H9 (cell line): Measurements from ENCODE around the gene FBXO22. TPM values are rescaled to one million over a fixed set of nuclear protein-coding genes. Genes with fewer than 3 reads are reported as not detected.

Source experiments
- DNase-seq: peaks from one replicate; pipeline ENCODE4 v3.0.0-alpha.2; 2017
- H2AFZ ChIP-seq: one replicate; pipeline ENCODE4 v1.6.1; 2013; ENCODE audit warnings: mild to moderate bottlenecking, low read length, control low read depth, moderate library complexity
- H2AK5ac ChIP-seq: 2 replicates; pipeline ENCODE4 v1.6.1; 2013; ENCODE audit warnings: low read length, control low read depth, mixed read lengths; ENCODE audit not compliant: insufficient read length
- H2BK120ac ChIP-seq: one replicate; pipeline ENCODE4 v1.6.1; 2013; ENCODE audit warnings: low read depth, mild to moderate bottlenecking, low read length, control low read depth, inconsistent platforms; ENCODE audit not compliant: poor library complexity, severe bottlenecking
- H2BK12ac ChIP-seq: 2 replicates; pipeline ENCODE4 v1.6.1; 2013; ENCODE audit warnings: low read length, control low read depth, mixed read lengths, low read depth; ENCODE audit not compliant: insufficient read length
- H2BK15ac ChIP-seq: 2 replicates; pipeline ENCODE4 v1.6.1; 2013; ENCODE audit warnings: low read depth, low read length, control low read depth
- H2BK20ac ChIP-seq: one replicate; pipeline ENCODE4 v1.6.1; 2013; ENCODE audit warnings: low read depth, mild to moderate bottlenecking, low read length, control low read depth, inconsistent platforms; ENCODE audit not compliant: poor library complexity, severe bottlenecking
- H2BK5ac ChIP-seq: 2 replicates; pipeline ENCODE4 v1.6.1; 2013; ENCODE audit warnings: low read length, control low read depth, mixed read lengths; ENCODE audit not compliant: insufficient read length
- H3K14ac ChIP-seq: 2 replicates; pipeline ENCODE4 v1.6.1; 2013; ENCODE audit warnings: low read length, control low read depth; ENCODE audit not compliant: insufficient read depth
- H3K18ac ChIP-seq: 2 replicates; pipeline ENCODE4 v1.6.1; 2013; ENCODE audit warnings: low read depth, mild to moderate bottlenecking, mixed read lengths, low read length, control low read depth; ENCODE audit not compliant: insufficient read length
- H3K23ac ChIP-seq: 2 replicates; pipeline ENCODE4 v1.6.1; 2013; ENCODE audit warnings: low read length, control low read depth, mixed read lengths, low read depth; ENCODE audit not compliant: insufficient read length
- H3K23me2 ChIP-seq: 2 replicates; pipeline ENCODE4 v1.6.1; 2013; ENCODE audit warnings: low read depth, mild to moderate bottlenecking, mixed read lengths, low read length, control low read depth; ENCODE audit not compliant: insufficient read length, poor library complexity, severe bottlenecking
- H3K27ac ChIP-seq: 2 replicates; pipeline ENCODE4 v1.5.1; 2013; ENCODE audit warnings: low read length, control low read depth, mixed read lengths, low read depth; ENCODE audit not compliant: insufficient read length
- H3K27me3 ChIP-seq: 2 replicates; pipeline ENCODE4 v1.6.1; 2013; ENCODE audit warnings: low read length, control low read depth, inconsistent platforms; ENCODE audit not compliant: insufficient read depth
- H3K4ac ChIP-seq: 2 replicates; pipeline ENCODE4 v1.6.1; 2013; ENCODE audit warnings: low read depth, mild to moderate bottlenecking, control low read depth, inconsistent platforms, low read length, moderate library complexity
- H3K4me1 ChIP-seq: 2 replicates; pipeline ENCODE4 v1.6.1; 2013; ENCODE audit warnings: low read length, control low read depth, inconsistent platforms; ENCODE audit not compliant: insufficient read depth
- H3K4me2 ChIP-seq: 2 replicates; pipeline ENCODE4 v1.6.1; 2013; ENCODE audit warnings: low read length, control low read depth, mixed read lengths; ENCODE audit not compliant: insufficient read length, insufficient read depth
- H3K56ac ChIP-seq: 2 replicates; pipeline ENCODE4 v1.6.1; 2013; ENCODE audit warnings: low read depth, mild to moderate bottlenecking, mixed read lengths, low read length, control low read depth; ENCODE audit not compliant: insufficient read length
- H3K79me1 ChIP-seq: 2 replicates; pipeline ENCODE4 v1.6.1; 2013; ENCODE audit warnings: low read depth, mild to moderate bottlenecking, moderate library complexity, low read length, control low read depth, inconsistent platforms; ENCODE audit not compliant: insufficient read depth, poor library complexity, severe bottlenecking
- H3K79me2 ChIP-seq: 2 replicates; pipeline ENCODE4 v1.6.1; 2013; ENCODE audit warnings: low read length, control low read depth, inconsistent platforms; ENCODE audit not compliant: insufficient read depth
- H3K9ac ChIP-seq: 2 replicates; pipeline ENCODE4 v1.6.1; 2013; ENCODE audit warnings: low read length, control low read depth, mixed read lengths; ENCODE audit not compliant: insufficient read length; ENCODE audit errors: extremely low read depth
- H3K9me3 ChIP-seq: one replicate; pipeline ENCODE4 v1.6.1; 2013; ENCODE audit warnings: low read depth, low read length, inconsistent platforms; ENCODE audit not compliant: control insufficient read depth
- H3T11ph ChIP-seq: one replicate; pipeline ENCODE4 v1.6.1; 2013; ENCODE audit warnings: mild to moderate bottlenecking, low read length, control low read depth, inconsistent platforms
- H4K20me1 ChIP-seq: one replicate; pipeline ENCODE4 v1.6.1; 2013; ENCODE audit not compliant: control insufficient read depth, insufficient read length, insufficient read depth
- H4K5ac ChIP-seq: 2 replicates; pipeline ENCODE4 v1.6.1; 2013; ENCODE audit warnings: low read depth, mild to moderate bottlenecking, mixed read lengths, low read length, control low read depth; ENCODE audit not compliant: insufficient read length
- H4K8ac ChIP-seq: replicated peaks from 2 replicates; pipeline ENCODE4 v1.6.1; 2013; ENCODE audit warnings: low read length, control low read depth, mixed read lengths, low read depth; ENCODE audit not compliant: insufficient read length
- H4K91ac ChIP-seq: 2 replicates; pipeline ENCODE4 v1.6.1; 2013; ENCODE audit warnings: low read depth, mild to moderate bottlenecking, moderate library complexity, mixed read lengths, low read length, control low read depth; ENCODE audit not compliant: insufficient read length
- H3K27ac Mint-ChIP-seq, 3 experiments: 2 replicates in 2 of 3; 3 replicates in 1 of 3; pipeline ENCODE4 v1.8.0; 2020 to 2021; ENCODE audit warnings: mixed read lengths in 3 of 3, mild to moderate bottlenecking in 1 of 3, moderate library complexity in 1 of 3
- H3K27me3 Mint-ChIP-seq: 2 replicates; pipeline ENCODE4 v1.8.0; 2021; ENCODE audit warnings: low read depth, mild to moderate bottlenecking, moderate library complexity, mixed read lengths
- H3K36me3 Mint-ChIP-seq, 3 experiments: 2 replicates in 2 of 3; 3 replicates in 1 of 3; pipeline ENCODE4 v1.8.0; 2020 to 2021; ENCODE audit warnings: low read depth in 3 of 3, mixed read lengths in 3 of 3; ENCODE audit not compliant: insufficient read depth in 1 of 3
- H3K4me1 Mint-ChIP-seq, 2 experiments: 2 replicates each; pipeline ENCODE4 v1.8.0; 2020; ENCODE audit warnings: mixed read lengths in 2 of 2
- H3K4me3 Mint-ChIP-seq, 2 experiments: 2 replicates in 1 of 2; 3 replicates in 1 of 2; pipeline ENCODE4 v1.8.0; 2020 to 2021; ENCODE audit warnings: mild to moderate bottlenecking in 2 of 2, mixed read lengths in 2 of 2, moderate library complexity in 1 of 2
- H3K9me3 Mint-ChIP-seq, 2 experiments: 2 replicates in 1 of 2; 3 replicates in 1 of 2; pipeline ENCODE4 v1.8.0; 2020; ENCODE audit warnings: mild to moderate bottlenecking in 2 of 2, mixed read lengths in 2 of 2, moderate library complexity in 1 of 2
- WGBS: extraction: QIAGEN DNeasy Blood & Tissue Kit; methylation state at CpG from one replicate; pipeline ENCODE4 v1.1.7; 2013; ENCODE audit warnings: missing lambda C conversion rate, low lambda C conversion rate, mixed read lengths; ENCODE audit not compliant: insufficient read length; ENCODE audit errors: extremely low coverage; 5-methylcytosine and 5-hydroxymethylcytosine counted together
- total RNA-seq: library from RNA; stranded (reverse); gene quantifications from 2 replicates; pipeline ENCODE4 v1.2.1, GENCODE V29; 2021
- TF ChIP-seq, protein P1 (sequence below): fragments of 200-600 bp; sonication (generic); conservative IDR thresholded peaks from 3 replicates; pipeline ENCODE4 v1.8.0; 2021; ENCODE audit warnings: antibody characterized with exemption, mild to moderate bottlenecking

The FBXO22 gene
- total RNA-seq, 1 experiment from 2014 or later = 59.9 TPM

- TF ChIP-seq, protein P1, sequence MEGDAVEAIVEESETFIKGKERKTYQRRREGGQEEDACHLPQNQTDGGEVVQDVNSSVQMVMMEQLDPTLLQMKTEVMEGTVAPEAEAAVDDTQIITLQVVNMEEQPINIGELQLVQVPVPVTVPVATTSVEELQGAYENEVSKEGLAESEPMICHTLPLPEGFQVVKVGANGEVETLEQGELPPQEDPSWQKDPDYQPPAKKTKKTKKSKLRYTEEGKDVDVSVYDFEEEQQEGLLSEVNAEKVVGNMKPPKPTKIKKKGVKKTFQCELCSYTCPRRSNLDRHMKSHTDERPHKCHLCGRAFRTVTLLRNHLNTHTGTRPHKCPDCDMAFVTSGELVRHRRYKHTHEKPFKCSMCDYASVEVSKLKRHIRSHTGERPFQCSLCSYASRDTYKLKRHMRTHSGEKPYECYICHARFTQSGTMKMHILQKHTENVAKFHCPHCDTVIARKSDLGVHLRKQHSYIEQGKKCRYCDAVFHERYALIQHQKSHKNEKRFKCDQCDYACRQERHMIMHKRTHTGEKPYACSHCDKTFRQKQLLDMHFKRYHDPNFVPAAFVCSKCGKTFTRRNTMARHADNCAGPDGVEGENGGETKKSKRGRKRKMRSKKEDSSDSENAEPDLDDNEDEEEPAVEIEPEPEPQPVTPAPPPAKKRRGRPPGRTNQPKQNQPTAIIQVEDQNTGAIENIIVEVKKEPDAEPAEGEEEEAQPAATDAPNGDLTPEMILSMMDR = no peak; the same call in 2 of the 3 replicates
- H2BK5ac ChIP-seq = no peak overlapping the region
- H3K9me3 Mint-ChIP-seq = no peaks in the 10 kb centered on the region
- no peak overlapping the region for H2AK5ac ChIP-seq
- H3K4me2 ChIP-seq = no peak overlapping the region
- H3K4me1 ChIP-seq = no peaks in the 10 kb centered on the region
- peaks cover 4% of the 10 kb centered on the region for H3K27me3 Mint-ChIP-seq
- no peak overlapping the region for H4K8ac ChIP-seq
- H3K23me2 ChIP-seq = no peaks in the 10 kb centered on the region
- no peaks in the 10 kb centered on the region for H3K79me1 ChIP-seq
- no peak overlapping the region for H3K27ac ChIP-seq
- no peak overlapping the region for H2BK12ac ChIP-seq
- no CpG with 5 or more reads among the region's 1 CpG for WGBS
- no peak overlapping the region for H3K14ac ChIP-seq
- H3K36me3 Mint-ChIP-seq = no peaks in the 10 kb centered on the region
- H3K4me3 Mint-ChIP-seq = no peak overlapping the region
- no peaks in the 10 kb centered on the region for H3K79me2 ChIP-seq
- no peak overlapping the region for H2AFZ ChIP-seq
- H3K9ac ChIP-seq = no peak overlapping the region
- no peaks in the 10 kb centered on the region for H3K9me3 ChIP-seq
- H3K56ac ChIP-seq = no peak overlapping the region
- no peak for DNase-seq
- no peak overlapping the region for H3K27ac Mint-ChIP-seq
- H4K91ac ChIP-seq = no peak overlapping the region
- H2BK15ac ChIP-seq = no peak overlapping the region
- H2BK20ac ChIP-seq = no peak overlapping the region
- H4K20me1 ChIP-seq = no peaks in the 10 kb centered on the region
- H3K18ac ChIP-seq = no peak overlapping the region
- H4K5ac ChIP-seq = no peak overlapping the region
- H3K4ac ChIP-seq = no peak overlapping the region
- H3K23ac ChIP-seq = no peak overlapping the region
- no peak overlapping the region for H2BK120ac ChIP-seq
- no peaks in the 10 kb centered on the region for H3K4me1 Mint-ChIP-seq
- no peak overlapping the region for H3T11ph ChIP-seq
- no peaks in the 10 kb centered on the region for H3K27me3 ChIP-seq
These were observed 52.0 kb downstream of the FBXO22 start for GRCh38 chr15:75955720-75956119.
